ENCODE measurements around the gene GMDS.
"Not testable (repeated sequence)": the region's sequence is repeated elsewhere in the genome, so short reads cannot be mapped to it uniquely, and the experiment has no call there.

The GMDS gene

GRCh38 chr6:1858196-1858595 is 387.2 kb downstream of the GMDS start:
- DNase-seq (ENCODE audit: low read depth) = peak; percentile 14

- peak; percentile 73 for DNase-seq (ENCODE audit: low read depth)
Measured at GRCh38 chr6:1856381-1856780, 389.0 kb downstream of the GMDS start.

- DNase-seq (ENCODE audit: low read depth) = no peak
Measured at GRCh38 chr6:1855890-1856289, 389.5 kb downstream of the GMDS start.

DNA sequence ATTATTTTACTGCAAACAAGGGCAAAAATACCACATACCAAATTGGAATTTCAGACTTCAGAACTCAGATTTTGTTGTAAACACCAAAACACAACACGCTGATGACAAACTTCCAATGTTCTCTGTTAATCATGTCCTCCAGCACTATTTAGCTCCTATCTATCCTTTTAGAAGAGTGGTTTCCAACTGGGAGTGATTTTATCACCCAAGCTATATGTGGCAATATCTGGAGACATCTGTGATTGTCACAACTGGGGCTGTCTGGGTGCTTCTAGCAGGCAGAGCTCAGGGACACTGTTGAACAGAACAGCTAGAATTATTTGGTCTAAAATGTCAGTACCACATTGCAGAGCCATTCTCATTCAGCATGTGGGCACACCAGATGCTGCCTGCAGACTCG is 391.1 kb downstream of the GMDS start:
- DNase-seq (ENCODE audit: low read depth) = no peak

- DNase-seq (ENCODE audit: low read depth) = no peak
Measured at GRCh38 chr6:1853761-1854160, 391.6 kb downstream of the GMDS start.

DNA sequence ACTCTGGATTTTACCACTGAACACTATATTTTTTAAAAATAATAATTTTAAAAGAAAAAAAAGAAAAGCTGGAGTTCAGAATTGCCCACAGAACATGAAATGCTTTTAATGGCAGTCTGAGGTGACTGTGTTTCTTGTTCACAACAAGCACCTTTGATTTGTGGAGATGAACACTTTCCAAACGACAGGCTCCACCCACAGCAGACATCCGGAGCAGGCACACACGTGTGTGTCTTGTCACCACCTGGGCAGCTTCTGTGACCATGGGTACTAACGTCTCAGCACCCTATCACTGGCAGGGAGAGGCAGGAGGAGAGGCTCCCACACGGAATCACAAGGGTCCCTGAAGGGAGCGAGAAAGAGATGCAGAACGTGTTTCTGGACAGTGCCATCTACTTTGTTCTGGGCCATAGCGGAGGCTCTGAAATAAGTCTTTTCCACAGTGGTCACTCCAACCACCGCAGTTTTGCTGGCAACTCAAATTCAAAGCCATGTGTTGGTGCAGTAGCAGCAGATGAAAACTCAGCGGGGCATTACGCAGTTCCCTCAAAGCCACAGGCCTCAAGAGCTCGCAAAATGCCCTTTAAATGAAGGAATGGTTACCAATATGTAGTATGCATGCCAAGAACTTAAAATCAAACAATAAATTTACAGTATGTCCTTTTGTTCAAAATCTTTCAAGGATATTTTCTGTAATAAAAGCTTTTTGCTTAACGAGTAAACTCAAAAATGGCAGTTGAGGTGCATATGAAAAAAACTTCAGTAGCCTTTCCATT is 393.5 kb downstream of the GMDS start:
- no peak for DNase-seq (ENCODE audit: low read depth)

- no peak for DNase-seq (ENCODE audit: low read depth)
Measured at GRCh38 chr6:1850840-1851157, 394.6 kb downstream of the GMDS start.

GRCh38 chr6:1850121-1850839 is 395.1 kb downstream of the GMDS start:
- DNase-seq (ENCODE audit: low read depth) = no peak

DNA sequence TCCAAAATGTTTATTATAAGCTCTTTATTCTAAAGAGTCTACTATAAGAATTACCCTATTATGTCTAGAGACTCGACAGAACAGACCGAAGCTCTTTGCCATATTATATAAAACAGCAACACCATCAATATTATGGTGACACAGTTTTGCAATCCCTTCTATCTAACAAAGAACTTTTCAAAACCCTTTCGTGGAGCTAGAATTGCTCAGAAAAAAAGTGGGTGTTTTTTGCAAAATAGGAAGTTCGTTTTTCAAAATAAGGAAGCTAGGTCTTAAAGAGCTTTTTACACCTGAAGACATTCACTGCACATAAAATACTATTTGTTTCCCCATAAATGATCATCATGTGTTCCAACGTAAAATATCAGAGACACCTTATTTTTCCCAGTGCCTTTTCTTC is 395.7 kb downstream of the GMDS start:
- no peak for DNase-seq (ENCODE audit: low read depth)

GRCh38 chr6:1848752-1849151 is 396.7 kb downstream of the GMDS start:
- no peak for DNase-seq (ENCODE audit: low read depth)

- no peak for DNase-seq (ENCODE audit: low read depth)
Measured at GRCh38 chr6:1846611-1847010, 398.8 kb downstream of the GMDS start.

- not testable (repeated sequence) for DNase-seq (ENCODE audit: low read depth)
Measured at GRCh38 chr6:1845543-1845942, 399.9 kb downstream of the GMDS start.

GRCh38 chr6:1842334-1842733 is 403.1 kb downstream of the GMDS start:
- DNase-seq (ENCODE audit: low read depth) = no peak

DNA sequence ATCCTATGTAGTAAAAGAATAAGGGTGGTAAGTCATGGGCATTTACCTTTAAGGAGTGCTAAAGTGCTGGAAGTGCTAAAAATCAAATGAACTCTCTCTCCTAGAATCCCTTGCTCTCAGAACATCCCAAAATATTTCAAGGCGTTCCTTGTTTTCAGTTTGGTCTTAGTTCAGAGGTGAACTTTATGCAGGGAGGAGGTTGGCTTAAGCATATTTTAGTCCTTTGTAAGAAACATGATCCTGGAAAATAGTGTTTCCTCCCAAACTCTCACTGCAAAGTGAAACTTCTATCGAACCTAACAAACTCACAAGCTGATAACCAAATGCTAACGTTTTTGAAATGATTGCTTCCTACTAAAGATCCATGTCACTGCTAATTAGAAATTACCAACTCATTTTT is 404.3 kb downstream of the GMDS start:
- DNase-seq (ENCODE audit: low read depth) = no peak

DNA sequence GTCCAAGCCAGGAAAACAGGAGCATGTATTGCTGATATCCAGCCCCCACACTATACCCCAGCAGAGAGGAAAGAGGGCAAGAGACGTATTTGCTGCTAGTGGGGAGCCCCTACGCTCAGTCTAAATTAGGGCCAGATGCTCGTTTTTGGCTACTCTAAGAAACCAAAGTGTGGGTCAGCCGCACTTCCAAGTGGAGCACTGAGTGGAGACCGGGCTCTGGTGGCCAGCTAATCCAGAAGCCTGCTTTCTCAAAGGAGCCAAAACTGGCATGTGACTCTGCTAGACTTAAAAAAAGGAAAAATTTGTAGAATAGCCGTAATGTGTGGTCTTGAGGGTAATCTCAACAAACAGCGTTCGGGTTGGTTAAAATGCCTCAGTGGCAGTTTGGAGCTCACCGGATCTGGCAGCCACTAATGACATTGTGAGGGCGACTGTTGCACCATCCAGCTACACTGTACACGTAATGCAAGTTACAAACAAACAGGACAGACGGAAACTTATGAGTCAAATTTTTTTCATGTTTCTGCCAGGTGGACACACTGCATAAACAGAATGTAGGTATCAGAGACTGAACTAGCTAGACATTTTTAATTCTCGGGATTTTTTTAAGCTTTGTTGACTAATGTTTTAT is 404.8 kb downstream of the GMDS start:
- DNase-seq (ENCODE audit: low read depth) = no peak

- DNase-seq (ENCODE audit: low read depth) = no peak
Measured at GRCh38 chr6:1839361-1839760, 406.0 kb downstream of the GMDS start.

DNA sequence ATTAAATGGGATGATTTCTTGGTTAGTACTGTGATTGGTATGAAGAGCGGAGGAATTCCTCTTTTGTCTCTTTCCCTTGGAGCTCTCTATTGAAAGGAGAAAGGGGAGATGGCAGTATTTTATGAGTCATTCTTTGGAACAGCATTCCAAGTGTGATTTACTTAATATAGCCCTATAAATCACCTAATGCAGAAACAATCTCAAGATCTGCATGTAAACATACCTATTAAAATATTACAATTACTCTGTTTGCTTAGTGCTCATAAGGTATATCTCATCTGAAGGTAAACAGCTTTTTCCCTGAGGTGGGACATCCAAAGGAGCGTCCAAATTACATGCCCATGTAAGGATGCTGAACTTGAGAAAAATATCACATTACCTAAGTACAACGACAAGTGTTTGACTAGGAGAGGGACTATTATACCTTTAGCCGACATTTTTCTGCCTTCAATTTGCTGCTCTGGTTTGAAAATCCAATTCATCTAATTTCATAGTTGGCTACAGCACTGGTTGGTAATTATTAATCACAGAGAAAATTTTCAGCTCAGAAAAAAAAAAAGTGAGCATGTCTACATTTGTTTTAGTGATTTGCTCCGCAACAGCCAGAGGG is 406.7 kb downstream of the GMDS start:
- DNase-seq (ENCODE audit: low read depth) = peak; percentile 69

- DNase-seq (ENCODE audit: low read depth) = peak; percentile 36
Measured at GRCh38 chr6:1837826-1838225, 407.6 kb downstream of the GMDS start.

DNA sequence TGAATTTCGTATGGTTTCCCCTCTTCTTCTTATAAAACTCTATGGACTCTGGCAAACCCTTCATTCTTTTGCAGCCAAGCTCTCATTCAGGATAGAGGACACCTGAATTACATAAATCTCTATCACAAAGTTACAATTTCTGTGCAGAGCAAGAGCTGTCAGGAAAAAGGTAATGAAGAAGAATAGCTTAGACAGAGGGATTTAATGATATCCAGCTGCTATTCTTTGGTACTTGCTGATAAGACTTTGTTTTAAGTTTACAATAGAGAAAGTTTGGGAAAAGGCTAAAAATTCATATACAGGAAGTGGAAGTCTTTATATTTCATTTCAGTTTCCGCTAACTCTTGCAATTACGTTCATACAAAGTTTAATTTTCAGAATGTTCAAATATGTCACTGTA is 408.7 kb downstream of the GMDS start:
- DNase-seq (ENCODE audit: low read depth) = no peak

DNA sequence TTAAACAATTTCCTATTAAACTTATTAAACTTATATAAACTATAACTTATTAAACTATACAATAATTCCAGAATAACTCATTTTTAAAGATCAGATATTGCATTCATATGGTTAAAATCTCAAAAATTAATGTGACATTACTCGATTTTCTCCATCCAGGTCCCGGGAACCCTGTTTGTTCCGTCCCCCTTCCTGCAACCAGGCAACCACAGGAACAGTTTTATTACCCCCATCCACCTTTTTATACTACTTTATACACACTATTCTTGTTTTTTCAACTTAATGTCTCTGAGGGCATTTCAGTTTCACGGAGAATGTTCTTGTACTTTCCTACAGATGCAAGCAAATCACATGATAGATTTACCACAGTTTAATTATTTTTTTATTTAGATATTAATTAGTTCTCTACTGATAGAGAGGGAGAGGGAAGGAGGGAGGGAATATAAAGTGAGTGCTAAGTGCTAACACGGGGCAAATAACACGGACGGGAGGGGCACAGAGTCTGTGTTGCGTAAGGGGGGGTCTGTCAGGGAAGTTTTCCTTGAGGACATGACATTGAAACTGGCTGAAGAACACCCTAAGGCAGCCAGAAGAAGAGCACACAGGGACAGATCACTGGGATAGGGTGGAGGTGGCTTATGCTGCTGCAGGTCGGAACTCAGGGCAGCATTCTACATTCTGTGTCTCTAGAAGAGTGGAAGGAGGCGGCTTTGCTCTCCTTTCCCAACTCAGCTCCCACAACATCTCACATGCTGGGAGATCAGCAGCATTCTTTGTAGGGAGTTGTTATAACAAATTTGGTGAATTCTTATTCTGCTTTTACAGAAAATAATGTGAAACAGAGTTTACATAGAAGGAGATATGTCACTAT is 410.5 kb downstream of the GMDS start:
- DNase-seq (ENCODE audit: low read depth) = no peak

- no peak for DNase-seq (ENCODE audit: low read depth)
Measured at GRCh38 chr6:1834207-1834606, 411.2 kb downstream of the GMDS start.

Measured in EH (cell line).